SK-N-SH (cell line): ENCODE measurements around the gene ZFYVE21. TPM values are rescaled to one million over a fixed set of nuclear protein-coding genes. Genes with fewer than 3 reads are reported as not detected.

Experiments used
- CTCF ChIA-PET: fragments of 300-600, 350-600 bp; formaldehyde crosslinking; extraction: SDS; loops from one replicate; lab custom pipeline; 2021; lab: Yijun Ruan, JAX
- POLR2A ChIA-PET: fragments of 350-600 bp; sonication (Branson Sonifier 250); formaldehyde crosslinking; extraction: SDS; loops from one replicate; lab custom pipeline; 2020; ENCODE audit warnings: antibody characterized with exemption, inconsistent platforms; lab: Yijun Ruan, JAX
- DNase-seq: peaks from one replicate; pipeline ENCODE4 v3.0.0; 2012
- H2AFZ ChIP-seq: fragments of 200-600 bp; sonication (generic); 2 replicates; pipeline ENCODE4 v1.8.1; 2016; ENCODE audit warnings: antibody characterized with exemption, mild to moderate bottlenecking, low read depth
- H3F3A ChIP-seq: fragments of 200-600 bp; sonication (generic); replicated peaks from 2 replicates; pipeline ENCODE3; 2016; ENCODE audit warnings: antibody characterized with exemption, mild to moderate bottlenecking; ENCODE audit not compliant: insufficient read depth
- H3K27ac ChIP-seq, 2 experiments: fragments of 200-500 bp in 1 of 2; fragments of 200-600 bp in 1 of 2; sonication (Bioruptor generic) in 1 of 2; sonication (generic), shearing (Covaris generic) in 1 of 2; 2 replicates each; pipeline versions ENCODE4 v1.5.1 to v1.6.1; 2014 to 2016; ENCODE audit warnings: low read depth in 2 of 2, inconsistent platforms in 1 of 2, low read length in 1 of 2, mild to moderate bottlenecking in 1 of 2, mixed read lengths in 1 of 2
- H3K27me3 ChIP-seq: fragments of 200-600 bp; sonication (generic), shearing (Covaris generic); 2 replicates; pipeline ENCODE4 v1.6.1; 2016; ENCODE audit warnings: mixed run types; ENCODE audit not compliant: insufficient read depth
- H3K36me3 ChIP-seq, 2 experiments: fragments of 200-500 bp in 1 of 2; fragments of 200-600 bp in 1 of 2; sonication (Bioruptor generic) in 1 of 2; sonication (generic) in 1 of 2; replicated peaks in 1 of 2; 2 replicates each; pipeline versions ENCODE3 to v1.5.1; 2014 to 2016; ENCODE audit warnings: low read length in 1 of 2, mild to moderate bottlenecking in 1 of 2; ENCODE audit not compliant: insufficient read depth in 2 of 2, control insufficient read depth in 1 of 2
- H3K4me1 ChIP-seq, 2 experiments: fragments of 200-500 bp in 1 of 2; fragments of 200-600 bp in 1 of 2; sonication (Bioruptor generic) in 1 of 2; sonication (generic), shearing (Covaris generic) in 1 of 2; 2 replicates each; pipeline versions ENCODE4 v1.5.1 to v1.6.1; 2014 to 2016; ENCODE audit warnings: low read depth in 1 of 2, low read length in 1 of 2, mixed run types in 1 of 2; ENCODE audit not compliant: insufficient read depth in 2 of 2, control insufficient read depth in 1 of 2
- H3K4me2 ChIP-seq: fragments of 200-600 bp; sonication (generic), shearing (Covaris generic); 2 replicates; pipeline ENCODE4 v1.6.1; 2017; ENCODE audit warnings: mixed run types
- H3K4me3 ChIP-seq, 2 experiments: fragments of 200-500 bp in 1 of 2; fragments of 200-600 bp in 1 of 2; sonication (Bioruptor generic) in 1 of 2; sonication (generic), shearing (Covaris generic) in 1 of 2; 2 replicates each; pipeline versions ENCODE4 v1.5.1 to v1.8.1; 2014 to 2016; ENCODE audit warnings: low read depth in 2 of 2, inconsistent platforms in 1 of 2, low read length in 1 of 2, mild to moderate bottlenecking in 1 of 2, mixed read lengths in 1 of 2, moderate library complexity in 1 of 2
- H3K79me2 ChIP-seq: fragments of 200-600 bp; sonication (generic); 2 replicates; pipeline ENCODE4 v1.8.1; 2017; ENCODE audit warnings: mild to moderate bottlenecking; ENCODE audit not compliant: insufficient read depth
- H3K9ac ChIP-seq: fragments of 200-600 bp; sonication (generic); 2 replicates; pipeline ENCODE4 v1.6.1; 2017; ENCODE audit warnings: mixed run types
- H3K9me2 ChIP-seq: fragments of 200-600 bp; sonication (generic); 2 replicates; pipeline ENCODE4 v1.6.1; 2017; ENCODE audit warnings: mixed run types
- H3K9me3 ChIP-seq: fragments of 200-600 bp; sonication (generic); 2 replicates; pipeline ENCODE4 v1.6.1; 2017; ENCODE audit warnings: mixed run types, mild to moderate bottlenecking, moderate library complexity
- H4K20me1 ChIP-seq: fragments of 200-600 bp; sonication (generic); 2 replicates; pipeline ENCODE4 v1.6.1; 2017; ENCODE audit warnings: mild to moderate bottlenecking, mixed run types; ENCODE audit not compliant: insufficient read depth
- CTCF ChIP-seq: fragments of 200-600 bp; sonication (generic); IDR thresholded peaks from 2 replicates; pipeline ENCODE4 v1.6.1; 2017; ENCODE audit warnings: antibody characterized with exemption, mild to moderate bottlenecking, moderate library complexity
- EP300 ChIP-seq, 2 experiments: IDR thresholded peaks; 2 replicates each; pipeline versions ENCODE4 v1.4.0 to v1.6.1; 2012; ENCODE audit warnings: borderline replicate concordance in 1 of 2, low read depth in 1 of 2, low read length in 1 of 2
- EZH2phosphoT487 ChIP-seq: fragments of 200-600 bp; sonication (generic); IDR thresholded peaks from 2 replicates; pipeline ENCODE4 v1.6.1; 2017; ENCODE audit warnings: low read depth, mixed run types, mild to moderate bottlenecking, antibody characterized with exemption, moderate library complexity, borderline replicate concordance
- FOXJ3 ChIP-seq: sonication (generic); formaldehyde crosslinking; IDR thresholded peaks from 2 replicates; pipeline ENCODE4 v1.5.1; 2020; ENCODE audit warnings: mild to moderate bottlenecking, missing genetic modification reagents
- FOXM1 ChIP-seq: IDR thresholded peaks from 2 replicates; pipeline ENCODE4 v1.4.0; 2012; ENCODE audit warnings: low read depth, mild to moderate bottlenecking
- JUND ChIP-seq: IDR thresholded peaks from 2 replicates; pipeline ENCODE4 v1.4.0; 2012
- MAX ChIP-seq: IDR thresholded peaks from 2 replicates; pipeline ENCODE4 v1.4.0; 2012; ENCODE audit warnings: low read depth
- MEF2A ChIP-seq: IDR thresholded peaks from 2 replicates; pipeline ENCODE4 v1.4.0; 2012; ENCODE audit warnings: low read depth, borderline replicate concordance
- MXI1 ChIP-seq: IDR thresholded peaks from 2 replicates; pipeline ENCODE4 v1.6.1; 2012; ENCODE audit warnings: mild to moderate bottlenecking, low read depth, low read length, improper control_type of control experiment
- NRF1 ChIP-seq: IDR thresholded peaks from 2 replicates; pipeline ENCODE4 v1.6.1; 2012; ENCODE audit warnings: low read depth, mild to moderate bottlenecking, low read length
- PBX3 ChIP-seq: IDR thresholded peaks from 2 replicates; pipeline ENCODE4; 2012
- POLR2AphosphoS5 ChIP-seq: IDR thresholded peaks from 2 replicates; pipeline ENCODE4 v1.6.1; 2012; ENCODE audit warnings: low read depth, low read length
- RAD21 ChIP-seq: IDR thresholded peaks from 2 replicates; pipeline ENCODE4 v1.6.1; 2012; ENCODE audit warnings: mild to moderate bottlenecking, low read length
- REST ChIP-seq: IDR thresholded peaks from 2 replicates; pipeline ENCODE4 v1.6.1; 2012; ENCODE audit warnings: mild to moderate bottlenecking, low read depth, low read length, moderate library complexity
- RXRA ChIP-seq: IDR thresholded peaks from 2 replicates; pipeline ENCODE4 v1.4.0; 2012; ENCODE audit warnings: low read depth, mild to moderate bottlenecking, borderline replicate concordance
- SMC3 ChIP-seq: IDR thresholded peaks from 2 replicates; pipeline ENCODE4 v1.6.1; 2012; ENCODE audit warnings: low read depth, low read length, improper control_type of control experiment
- TEAD4 ChIP-seq: IDR thresholded peaks from 2 replicates; pipeline ENCODE4 v1.4.0; 2012; ENCODE audit warnings: mild to moderate bottlenecking, borderline replicate concordance; ENCODE audit not compliant: insufficient read depth
- USF2 ChIP-seq: fragments of 150-350 bp; IDR thresholded peaks from 2 replicates; pipeline ENCODE4 v1.6.1; 2017; ENCODE audit warnings: antibody characterized with exemption, low read length, low read depth, borderline replicate concordance
- WGBS: methylation state at CpG from one replicate; pipeline ENCODE4 v1.1.6; 2017; ENCODE audit warnings: low lambda C conversion rate; 5-methylcytosine and 5-hydroxymethylcytosine counted together
- polyA plus RNA-seq, 3 experiments: library from polyadenylated mRNA; depleted of rRNA; stranded (reverse); fragments of >200 nt; gene quantifications; 2 replicates each; pipeline ENCODE4 v1.2.3, GENCODE V29; 2012

ZFYVE21 gene
- polyA plus RNA-seq, 1 of the 3 experiments (the other 2 are of a cell fraction): 82.1 TPM

GRCh38 chr14:103716899-103717411 is 1.3 kb downstream of the ZFYVE21 start:
- Histone ChIP-seq H3K4me2 (peak overlapping the region; percentile 98), H3K9me2 (no peaks in the 10 kb centered on the region), H2AFZ (no peak overlapping the region), H4K20me1 (peaks cover 36% of the 10 kb centered on the region), H3K27ac (no peak overlapping the region), H3K4me3 (peak overlapping the region; percentile 69 to 76), H3K27me3 (no peaks in the 10 kb centered on the region), H3F3A (no peaks in the 10 kb centered on the region), H3K9me3 (no peaks in the 10 kb centered on the region), H3K79me2 (peaks cover 81% of the 10 kb centered on the region), H3K36me3 (peaks cover 0 to 4% of the 10 kb centered on the region in 2 experiments), H3K9ac (peak overlapping the region; percentile 68; the same call in 1 of the 2 replicates), H3K4me1 (peaks cover 11 to 35% of the 10 kb centered on the region in 2 experiments; a peak in 2 of 4 replicates)
- ChIA-PET POLR2A (no interaction called here), CTCF (interaction anchor here (0.6 to 1.0 kb wide), 2 partner anchors 7 to 193 kb away, joined by 3 read pairs; no protein-coding TSS in a partner anchor)
- DNase-seq: no peak
- 88% methylated on average over 17 of the region's 17 CpGs for WGBS
- TF ChIP-seq EZH2phosphoT487 (no peak), MEF2A (no peak), RXRA (no peak)
- TF ChIP-seq, all 33 proteins: peak for 0

GRCh38 chr14:103718572-103718971 is 3.0 kb downstream of the ZFYVE21 start:
- Histone ChIP-seq H3K27ac (no peak overlapping the region), H3K9me2 (no peaks in the 10 kb centered on the region), H2AFZ (no peak overlapping the region), H3K9ac (no peak overlapping the region), H4K20me1 (peaks cover 40% of the 10 kb centered on the region), H3K4me2 (no peak overlapping the region), H3K79me2 (peaks cover 88% of the 10 kb centered on the region), H3K4me3 (no peak overlapping the region), H3K36me3 (peaks cover 0 to 4% of the 10 kb centered on the region in 2 experiments), H3K4me1 (peaks cover 11 to 20% of the 10 kb centered on the region in 2 experiments; a peak in 2 of 4 replicates), H3K9me3 (no peaks in the 10 kb centered on the region), H3K27me3 (no peaks in the 10 kb centered on the region), H3F3A (no peaks in the 10 kb centered on the region)
- no peak for DNase-seq
- ChIA-PET CTCF (no interaction called here), POLR2A (no interaction called here)
- WGBS: 90% methylated on average over 16 of the region's 16 CpGs
- no peak for TF ChIP-seq EP300 (IDR thresholded peaks at IDR 0.05; ENCODE audit: borderline replicate concordance in 1 of 2, low read depth in 1 of 2, low read length in 1 of 2)
- no peak for TF ChIP-seq POLR2AphosphoS5
- no peak for TF ChIP-seq MXI1
- no peak for TF ChIP-seq RXRA
- no peak for TF ChIP-seq REST
- no peak for TF ChIP-seq NRF1
- no peak for TF ChIP-seq FOXJ3 (CRISPR knock-in tag)
- TF ChIP-seq PBX3: no peak
- TF ChIP-seq TEAD4: no peak
- TF ChIP-seq EZH2phosphoT487: no peak
- no peak for TF ChIP-seq CTCF
- TF ChIP-seq USF2: no peak
- TF ChIP-seq RAD21: no peak
- no peak for TF ChIP-seq SMC3
- no peak for TF ChIP-seq FOXM1
- TF ChIP-seq MAX: no peak
- TF ChIP-seq JUND: no peak
